Left cardiac atrium (tissue), 4 donors: ENCODE data around the gene LRP10. TPM values are rescaled to one million over a fixed set of nuclear protein-coding genes. Genes with fewer than 3 reads are reported as not detected.

ENCODE experiments used
- ATAC-seq, 2 donors: fragments of 200-7000 bp; cut with Tn5 transposase; one replicate each; pipeline ENCODE4 v1.9.1; 2020; ENCODE audit warnings: mild to moderate bottlenecking in 2 of 2, moderate library complexity in 2 of 2
- DNase-seq: peaks from one replicate; pipeline ENCODE4 v3.0.0-alpha.2; 2020
- intact Hi-C, 2 donors: fragments of 100-400 bp; cut with DNase I; formaldehyde crosslinking; loops; one replicate each; pipeline versions ENCODE4 v1.14.1 to v1.15.1; 2022 to 2023
- total RNA-seq, 2 donors: library from RNA; stranded (reverse); fragmentation: NEBNext Ultra II Directional; extraction: Animal tissue kit (Norgen Biotek cat#: 25700); gene quantifications; one replicate each; pipeline ENCODE4 v1.2.1, GENCODE V29; 2021
- donor health status: DM: no; HTN: yes; CAD: no.
- donor health status: DM: no; HTN: yes; CAD: no; lungs with severe emphysema.
- donor health status: DM: yes; HTN: yes; CAD: no.
- donor health status: Dilated cardiomyopathy.

Gene LRP10
- total RNA-seq, 2 donors from 2014 or later = 63.5 to 73.1 TPM

DNA sequence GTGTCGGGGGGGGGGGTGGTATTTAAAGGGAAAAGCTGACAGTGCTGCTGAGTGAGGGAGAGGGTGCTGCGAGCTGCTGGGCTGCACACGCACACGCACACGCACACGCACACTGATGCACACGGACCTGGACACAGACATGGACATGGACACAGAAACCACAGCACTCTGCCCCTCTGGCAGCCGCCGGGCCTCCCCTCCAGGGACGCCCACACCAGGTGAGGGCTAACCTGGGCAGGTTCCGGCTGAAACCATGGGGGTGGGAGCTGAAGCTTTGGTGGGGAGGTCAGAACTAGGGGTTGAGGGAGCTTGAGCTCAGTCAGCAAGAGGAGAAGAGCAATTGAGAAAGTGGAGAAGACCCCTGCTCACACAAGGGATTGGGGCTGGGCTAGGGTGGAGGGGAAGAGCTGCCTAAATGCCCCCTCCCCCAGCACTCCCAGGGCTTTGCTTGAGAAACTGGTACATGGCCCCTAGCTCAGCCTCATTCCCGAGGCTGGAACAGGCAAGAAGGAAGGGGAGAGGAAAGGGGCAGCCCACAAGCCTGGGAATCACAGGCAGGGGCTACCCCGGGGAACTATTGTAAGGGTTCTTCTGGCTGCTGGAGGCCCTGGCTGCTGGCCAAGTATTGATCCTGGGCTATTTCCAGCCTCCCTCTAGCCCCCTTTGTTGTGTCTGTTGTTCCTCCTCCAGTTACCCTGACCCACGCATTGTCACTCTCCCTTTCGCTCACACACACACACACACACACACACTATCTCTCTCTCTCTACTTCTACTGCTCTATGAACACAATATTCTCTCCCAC lies 11.8 kb downstream of the LRP10 start, which contains the start of gene REM2:
REM2 (plus strand) TSS at position 50 of the 804 bp plus-strand sequence; CDS start at position 116, 66 bp downstream.
- no peak for DNase-seq
- ATAC-seq = no peak
- intact Hi-C loops = no loop called here

GRCh38 chr14:22884076-22884737 lies 12.7 kb downstream of the LRP10 start:
- intact Hi-C loops = no loop called here
- no peak for DNase-seq
- no peak for ATAC-seq

- intact Hi-C loops = no loop called here
- DNase-seq (no peak), ATAC-seq (no peak)
Measured at GRCh38 chr14:22884738-22885523, 13.4 kb downstream of the LRP10 start.

- ATAC-seq (no peak), DNase-seq (no peak)
- intact Hi-C loops = no loop called here
Measured at GRCh38 chr14:22885975-22886374, 14.4 kb downstream of the LRP10 start.

DNA sequence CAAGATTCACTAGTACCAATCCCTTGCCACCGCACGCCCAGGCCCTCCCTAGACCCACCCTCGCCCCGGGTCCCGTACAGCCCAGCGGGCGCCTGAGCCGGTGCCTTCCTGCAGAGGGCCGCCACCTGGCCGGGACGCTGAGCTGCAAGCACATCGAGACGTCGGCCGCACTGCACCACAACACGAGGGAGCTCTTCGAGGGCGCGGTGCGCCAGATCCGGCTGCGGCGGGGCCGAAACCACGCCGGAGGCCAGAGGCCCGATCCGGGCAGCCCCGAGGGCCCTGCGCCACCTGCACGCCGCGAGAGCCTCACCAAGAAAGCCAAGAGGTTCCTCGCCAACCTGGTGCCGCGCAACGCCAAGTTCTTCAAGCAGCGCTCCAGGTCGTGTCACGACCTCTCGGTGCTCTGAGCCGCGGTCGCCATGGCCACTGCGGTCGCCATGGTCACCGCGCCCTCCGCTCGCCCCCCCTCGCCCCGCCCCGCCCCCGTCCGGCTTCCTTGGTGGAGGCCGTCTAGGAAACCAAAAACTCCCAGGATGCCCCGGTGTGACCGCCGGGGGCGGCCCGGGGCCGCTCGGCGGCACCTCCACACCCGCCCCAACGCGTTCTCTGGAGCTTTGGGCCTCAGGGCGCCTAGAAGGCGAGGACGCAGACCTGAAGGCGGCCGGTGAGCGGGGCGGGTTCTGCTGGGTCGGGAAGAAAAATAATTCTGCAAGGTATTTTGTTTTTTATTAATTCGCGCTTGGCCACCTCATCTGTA lies 15.1 kb downstream of the LRP10 start:
- ATAC-seq (peak; percentile 86), DNase-seq (peak; percentile 65)
- intact Hi-C loops = no loop called here

- ATAC-seq = peak; percentile 58 to 77
- intact Hi-C loops = no loop called here
Measured at GRCh38 chr14:22887260-22887989, 15.9 kb downstream of the LRP10 start.

DNA sequence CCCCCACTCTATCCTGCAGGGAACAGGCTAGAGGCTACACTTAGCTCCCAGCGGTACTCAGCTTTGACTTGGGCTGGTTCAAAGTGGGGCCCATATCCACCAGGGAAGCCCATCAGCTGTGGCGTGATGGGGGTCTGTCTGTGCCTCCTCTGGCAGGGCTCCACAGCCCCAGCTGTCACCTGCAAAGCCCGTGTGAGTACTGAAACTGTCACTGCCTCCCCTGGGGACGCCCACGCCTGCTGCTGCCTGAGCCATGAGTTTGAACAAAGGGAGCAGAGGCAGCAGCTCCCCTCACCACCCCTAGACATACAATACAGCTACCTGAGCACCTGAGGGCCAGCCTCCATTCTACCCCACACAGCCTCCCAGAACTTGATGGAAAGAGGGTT lies 16.4 kb downstream of the LRP10 start:
- DNase-seq = no peak

More at GRCh38 chr14:22887260-22887989, 15.9 kb downstream of the LRP10 start:
- DNase-seq = no peak

DNA sequence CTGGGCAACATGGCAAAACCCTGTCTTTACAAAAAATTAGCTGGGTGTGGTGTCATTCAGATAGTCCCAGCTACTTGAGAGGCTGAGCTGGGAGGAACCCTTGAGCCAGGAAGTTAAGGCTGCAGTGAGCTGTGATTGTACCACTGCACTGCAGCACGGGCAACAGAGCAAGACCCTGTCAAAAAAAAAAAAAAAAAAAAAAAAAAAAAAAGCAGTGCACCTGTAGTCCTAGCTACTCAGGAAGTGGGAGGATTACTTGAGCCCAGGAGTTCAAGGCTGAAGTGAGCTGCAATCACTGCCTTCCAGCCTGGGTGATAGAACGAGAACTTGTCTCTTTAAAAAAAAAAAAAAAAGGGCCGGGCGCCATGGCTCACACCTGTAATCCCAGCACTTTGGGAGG lies 17.1 kb downstream of the LRP10 start:
- DNase-seq = no peak
- intact Hi-C loops = no loop called here
- ATAC-seq = no peak

More for the DNA sequence above, 16.4 kb downstream of the LRP10 start:
- intact Hi-C loops = no loop called here
- no peak for ATAC-seq

DNA sequence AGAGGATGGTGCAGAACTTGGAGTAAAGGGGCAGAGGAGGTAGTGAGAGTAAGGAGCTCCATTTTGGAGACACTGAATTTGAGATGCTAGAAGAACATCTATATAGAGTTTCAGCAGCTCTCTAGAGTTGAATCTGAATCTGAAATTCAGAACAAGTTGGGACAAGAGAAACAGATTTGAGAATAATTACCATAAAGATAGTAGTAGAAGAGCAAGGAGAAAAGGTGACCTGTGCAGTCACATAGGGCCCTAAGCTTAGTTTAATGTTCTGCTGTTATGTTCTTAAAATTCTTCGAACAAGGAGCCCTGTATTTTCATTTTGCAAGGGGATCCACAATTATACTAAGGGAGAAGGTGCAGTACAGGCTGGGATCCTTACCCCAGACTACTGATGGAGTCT lies 18.9 kb downstream of the LRP10 start:
- no peak for DNase-seq
- ATAC-seq = no peak
- intact Hi-C loops = no loop called here

DNA sequence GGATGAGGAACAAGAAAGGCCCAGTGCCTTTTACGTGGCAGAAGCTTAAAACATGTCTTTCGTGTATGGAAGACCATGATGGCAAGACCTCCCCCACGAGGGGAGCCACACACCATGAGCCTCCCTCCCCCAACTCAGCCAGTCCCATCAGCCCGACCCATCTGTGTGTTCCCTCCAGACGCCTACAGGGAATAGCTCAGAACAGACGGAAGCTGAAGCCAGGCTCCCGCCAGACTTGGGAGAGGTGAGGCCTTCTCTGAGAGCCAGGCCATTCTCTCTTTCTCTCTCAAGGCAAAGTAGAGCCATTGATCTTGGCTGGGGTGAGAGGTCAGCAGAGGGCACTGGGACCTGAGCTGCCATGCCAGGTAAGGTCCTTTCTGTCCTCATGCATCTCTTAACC lies 20.9 kb downstream of the LRP10 start:
- DNase-seq = no peak
- intact Hi-C loops = no loop called here
- ATAC-seq = no peak

DNA sequence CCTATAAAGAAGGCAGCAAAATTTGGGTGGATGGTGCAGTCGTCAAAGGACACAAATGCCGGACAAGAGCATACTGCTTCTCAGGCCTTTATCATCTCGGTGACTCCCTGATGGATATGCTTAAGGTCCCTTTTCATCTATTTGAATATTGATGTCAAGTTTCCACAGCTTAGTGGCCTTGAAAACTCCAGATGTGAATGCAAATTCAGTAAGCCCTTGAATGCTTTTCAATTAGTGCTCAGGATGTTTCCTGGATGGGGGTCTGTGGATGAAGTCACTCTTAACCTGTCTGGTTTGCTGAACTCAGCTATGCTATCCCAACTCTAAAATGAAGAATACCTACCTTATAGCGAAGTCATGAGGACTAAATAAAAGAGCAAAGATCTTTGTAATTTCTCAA lies 22.2 kb downstream of the LRP10 start:
- DNase-seq = no peak
- intact Hi-C loops = no loop called here
- no peak for ATAC-seq

DNA sequence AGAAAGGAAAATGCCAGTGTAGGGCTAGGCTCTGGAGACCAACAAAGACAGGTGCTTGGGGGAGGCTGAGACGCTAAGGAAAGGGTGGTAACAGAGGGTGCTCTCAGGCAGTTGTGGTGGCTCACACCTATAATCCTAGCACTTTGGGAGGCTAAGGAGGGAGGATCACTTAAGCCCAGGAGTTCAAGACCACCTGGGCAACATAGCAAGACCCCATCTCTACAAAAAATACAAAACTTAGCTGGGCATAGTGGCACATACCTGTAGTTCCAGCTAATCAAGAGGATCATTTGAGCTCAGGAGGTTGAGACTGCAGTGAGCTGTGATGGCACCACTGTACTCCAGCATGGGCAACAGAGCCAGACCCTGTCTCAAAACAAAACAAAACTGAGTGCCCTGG lies 23.9 kb downstream of the LRP10 start:
- intact Hi-C loops = no loop called here
- DNase-seq (no peak), ATAC-seq (no peak)

- ATAC-seq (no peak), DNase-seq (no peak)
- intact Hi-C loops = no loop called here
Measured at GRCh38 chr14:22896356-22896755, 24.8 kb downstream of the LRP10 start.

DNA sequence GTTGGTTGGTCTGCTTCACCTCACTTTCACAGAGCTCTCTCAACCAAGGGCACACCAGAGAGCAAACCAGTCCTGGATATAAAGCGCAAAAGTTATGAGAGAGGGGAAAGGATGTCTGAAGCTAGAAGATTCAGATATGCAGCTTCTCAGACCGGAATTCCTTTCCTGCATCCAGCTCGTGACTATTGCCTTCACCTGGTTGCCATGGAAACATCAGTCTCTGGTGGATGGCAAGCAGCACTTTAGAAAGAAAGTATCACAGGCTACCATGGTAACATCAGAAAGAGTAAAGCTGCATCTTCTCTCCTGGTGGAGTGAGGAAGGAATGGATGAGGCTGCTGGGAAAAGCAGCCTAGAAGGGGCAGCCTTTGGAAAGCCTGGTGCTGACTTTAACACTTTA lies 25.2 kb downstream of the LRP10 start:
- ATAC-seq (no peak), DNase-seq (no peak)
- intact Hi-C loops = no loop called here

DNA sequence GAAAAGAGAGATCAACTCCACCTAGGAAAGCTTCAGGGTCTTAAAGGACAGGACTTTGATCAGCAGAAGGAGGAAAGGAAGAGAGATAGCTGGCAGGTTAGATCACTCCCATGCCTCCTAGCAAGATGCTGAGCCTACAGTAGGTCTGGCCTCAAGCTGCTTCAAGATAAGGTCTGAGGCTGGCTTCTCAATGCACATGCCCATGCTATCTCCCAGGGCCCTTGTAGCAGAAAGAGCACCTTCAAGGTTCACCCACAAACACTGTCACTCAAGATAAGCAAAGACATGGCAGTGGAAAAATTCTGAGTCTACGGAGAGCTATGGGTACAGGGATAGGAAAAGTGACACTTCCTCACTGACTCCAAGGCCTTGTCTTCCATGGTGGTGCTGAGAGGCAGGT lies 25.8 kb downstream of the LRP10 start:
- intact Hi-C loops = no loop called here
- DNase-seq (no peak), ATAC-seq (no peak)

GRCh38 chr14:22898302-22899090 lies 27.0 kb downstream of the LRP10 start:
- no peak for DNase-seq
- intact Hi-C loops = no loop called here
- ATAC-seq = peak in 1 of 2 donors; percentile 77

GRCh38 chr14:22900081-22900799 lies 28.7 kb downstream of the LRP10 start:
- peak; percentile 47 to 54 for ATAC-seq
- DNase-seq = no peak
- intact Hi-C loops = no loop called here
